Panc1 (cell line): ENCODE data around the gene BASP1. TPM values are rescaled to one million over a fixed set of nuclear protein-coding genes. Genes with fewer than 3 reads are reported as not detected.
A peak's percentile ranks its signal among the peaks of the same experiment; 100 is the strongest.

Source experiments
- ATAC-seq: fragments of 200-7000 bp; cut with Tn5 transposase; 2 replicates; pipeline ENCODE4 v1.9.1; 2020; ENCODE audit warnings: mild to moderate bottlenecking, moderate library complexity
- BruUV-seq: library from RNA; stranded (reverse); fragments of 400-500 nt; replicated peaks from 2 replicates; lab custom pipeline; 2021; lab: Mats Ljungman, UMichigan
- CTCF ChIA-PET: fragments of 300-600 bp; sonication (Branson Sonifier 250); formaldehyde crosslinking; loops from one replicate; lab custom pipeline; 2022; ENCODE audit warnings: antibody characterized with exemption; lab: Charles Lee
- POLR2A ChIA-PET: fragments of 300-600 bp; sonication (Branson Sonifier 250); formaldehyde crosslinking; loops from one replicate; lab custom pipeline; 2022; ENCODE audit warnings: antibody characterized with exemption; lab: Charles Lee
- DNase-seq: peaks from one replicate; pipeline ENCODE4 v3.0.0-alpha.2; 2010; ENCODE audit warnings: low read depth, low spot score
- H3K27ac ChIP-seq: 2 replicates; pipeline ENCODE4 v1.5.1; 2011; ENCODE audit warnings: mild to moderate bottlenecking, low read length, inconsistent platforms
- H3K27me3 ChIP-seq: fragments of 200-500 bp; sonication (Bioruptor generic); 2 replicates; pipeline ENCODE4 v1.6.0; 2014; ENCODE audit warnings: low read length, inconsistent platforms; ENCODE audit not compliant: control insufficient read depth, insufficient read depth
- H3K36me3 ChIP-seq: fragments of 200-500 bp; sonication (Bioruptor generic); 2 replicates; pipeline ENCODE4 v1.5.1; 2014; ENCODE audit warnings: inconsistent platforms, mild to moderate bottlenecking, low read length, moderate library complexity; ENCODE audit not compliant: control insufficient read depth, insufficient read depth
- H3K4me1 ChIP-seq: 2 replicates; pipeline ENCODE4 v1.5.1; 2011; ENCODE audit warnings: inconsistent platforms, mild to moderate bottlenecking, low read length, moderate library complexity; ENCODE audit not compliant: control insufficient read depth, insufficient read depth
- H3K4me3 ChIP-seq, 2 experiments: 2 replicates each; pipeline ENCODE4 v1.5.1; 2011 to 2012; ENCODE audit warnings: low read depth in 2 of 2, low read length in 2 of 2, mild to moderate bottlenecking in 2 of 2, inconsistent platforms in 1 of 2, moderate library complexity in 1 of 2
- H3K9me3 ChIP-seq: fragments of 200-500 bp; sonication (Bioruptor generic); 2 replicates; pipeline ENCODE4 v1.5.1; 2014; ENCODE audit warnings: low read depth, mild to moderate bottlenecking, inconsistent platforms, low read length, moderate library complexity; ENCODE audit not compliant: control insufficient read depth, insufficient read depth
- CTCF ChIP-seq: fragments of 450-650 bp; IDR thresholded peaks from 2 replicates; pipeline ENCODE4 v1.5.1; 2017; ENCODE audit warnings: mild to moderate bottlenecking
- POLR2AphosphoS5 ChIP-seq: IDR thresholded peaks from 2 replicates; pipeline ENCODE4 v1.6.1; 2012; ENCODE audit warnings: mild to moderate bottlenecking, low read depth, low read length, moderate library complexity
- REST ChIP-seq, 2 experiments: IDR thresholded peaks; 2 replicates each; pipeline ENCODE4 v1.6.1; 2011 to 2012; ENCODE audit warnings: low read depth in 2 of 2, control low read depth in 1 of 2, low read length in 1 of 2, mild to moderate bottlenecking in 1 of 2, moderate library complexity in 1 of 2; ENCODE audit not compliant: insufficient read depth in 1 of 2
- SIN3A ChIP-seq: IDR thresholded peaks from 2 replicates; pipeline ENCODE4 v1.6.1; 2012; ENCODE audit warnings: low read depth, mild to moderate bottlenecking, low read length, moderate library complexity, borderline replicate concordance; ENCODE audit not compliant: insufficient read depth
- TCF7L2 ChIP-seq: IDR thresholded peaks from 2 replicates; pipeline ENCODE4 v1.6.1; 2011; ENCODE audit warnings: mild to moderate bottlenecking, low read depth, low read length, inconsistent platforms
- in situ Hi-C: cut with HindIII; loops from 2 replicates; pipeline ENCODE4 v1.10.0; 2016; ENCODE audit warnings: low sequenced_read_pairs, low pct_unique_long_range_greater_than_20kb
- intact Hi-C: fragments of 100-400 bp; cut with micrococcal nuclease; formaldehyde crosslinking; loops from one replicate; pipeline ENCODE4 v1.10.0; 2022; ENCODE audit not compliant: unreplicated experiment
- total RNA-seq: library from RNA; stranded (reverse); gene quantifications from one replicate; pipeline ENCODE4 v1.2.1, GENCODE V29; 2021; ENCODE audit not compliant: unreplicated experiment

The BASP1 gene
- total RNA-seq, 1 experiment from 2014 or later, result 217 TPM

GRCh38 chr5:17278931-17279330 lies 61.5 kb downstream of the BASP1 start:
- BruUV-seq, result no TSS peak
- Histone ChIP-seq H3K27ac (no peak overlapping the region), H3K27me3 (no peaks in the 10 kb centered on the region), H3K9me3 (no peaks in the 10 kb centered on the region), H3K36me3 (no peaks in the 10 kb centered on the region), H3K4me3 (no peak overlapping the region), H3K4me1 (no peaks in the 10 kb centered on the region)
- ChIA-PET POLR2A (no interaction called here), CTCF (no interaction called here)
- 0 out of 2 replicates have a peak, but pooled peaks have one; percentile 16 for ATAC-seq
- no peak for DNase-seq
- intact Hi-C loops, result loop anchor here (10.0 kb wide), 1 partner anchor 54 kb away; no protein-coding TSS in a partner anchor
- TF ChIP-seq POLR2AphosphoS5, result 0 out of 2 replicates have a peak, but pooled peaks have one; percentile 56
- TF ChIP-seq CTCF, result no peak
- in situ Hi-C loops, result no loop called here

- Histone ChIP-seq H3K4me1 (no peaks in the 10 kb centered on the region), H3K27ac (no peak overlapping the region), H3K9me3 (no peaks in the 10 kb centered on the region), H3K4me3 (no peak overlapping the region), H3K27me3 (no peaks in the 10 kb centered on the region), H3K36me3 (no peaks in the 10 kb centered on the region)
- in situ Hi-C loops, result no loop called here
- no TSS peak for BruUV-seq
- ATAC-seq (no peak), DNase-seq (no peak)
- intact Hi-C loops, result loop anchor here (10.0 kb wide), 1 partner anchor 55 kb away; no protein-coding TSS in a partner anchor
- ChIA-PET POLR2A (no interaction called here), CTCF (no interaction called here)
- TF ChIP-seq POLR2AphosphoS5 (peak; percentile 31; the same call in 1 of the 2 replicates), SIN3A (no peak)
Observed at GRCh38 chr5:17279487-17279886, 62.1 kb downstream of the BASP1 start.

GRCh38 chr5:17282283-17283120 lies 65.1 kb downstream of the BASP1 start:
- Histone ChIP-seq H3K27ac (peak overlapping the region; percentile 19; the same call in 1 of the 2 replicates), H3K4me1 (no peaks in the 10 kb centered on the region), H3K4me3 (no peak overlapping the region), H3K9me3 (no peaks in the 10 kb centered on the region), H3K27me3 (no peaks in the 10 kb centered on the region), H3K36me3 (no peaks in the 10 kb centered on the region)
- ChIA-PET POLR2A (interaction anchor here (0.7 kb wide), 2 partner anchors 23 to 871 kb away, joined by 3 to 7 read pairs; no protein-coding TSS in a partner anchor), CTCF (interaction anchor here (0.7 kb wide), 1 partner anchor 11 kb away, joined by 4 read pairs; no protein-coding TSS in a partner anchor)
- no TSS peak for BruUV-seq
- in situ Hi-C loops (no loop called here), intact Hi-C loops (no loop called here)
- ATAC-seq (no peak), DNase-seq (no peak)
- no peak; the same call in 1 of the 2 replicates for TF ChIP-seq POLR2AphosphoS5
- TF ChIP-seq REST (IDR thresholded peaks at IDR 0.05; ENCODE audit: insufficient read depth in 1 of 2, low read depth in 2 of 2, low read length in 1 of 2), result no peak
- TF ChIP-seq CTCF, result no peak
- TF ChIP-seq TCF7L2, result no peak
- no peak for TF ChIP-seq SIN3A
